Measurements from ENCODE around the gene SLC2A3. TPM values are rescaled to one million over a fixed set of nuclear protein-coding genes. Genes with fewer than 3 reads are reported as not detected.
"Not testable (repeated sequence)": the region's sequence is repeated elsewhere in the genome, so short reads cannot be mapped to it uniquely, and the experiment has no call there.

SLC2A3 gene
- total and polyA plus RNA-seq, 4 experiments from 2014 or later = 100 to 275 (median 157) TPM

- intact Hi-C loops (cut with micrococcal nuclease) = no loop called here
- Mint-ChIP-seq H3K36me3 (no peaks in the 10 kb centered on the region), H3K27me3 (no peaks in the 10 kb centered on the region), H3K27ac (peak overlapping the region; percentile 13 to 91 (median 71)), H3K9me3 (peaks cover 0 to 1% (median 0%) of the 10 kb centered on the region in 8 donors), H3K4me3 (peak overlapping the region in 1 of 8 donors; percentile 38), H3K4me1 (peaks cover 7 to 13% (median 8%) of the 10 kb centered on the region in 4 donors)
- POLR2A ChIA-PET (ENCODE audit: partially characterized antibody) = interaction anchor here (1.1 to 8.2 kb wide), 4 partner anchors 23 to 52 kb away, joined by 3 to 394 read pairs (median 82); no protein-coding TSS in a partner anchor
- CTCF ChIA-PET (ENCODE audit: partially characterized antibody) = interaction anchor here (0.9 to 14.7 kb wide), 8 partner anchors 9 to 140 kb away, joined by 3 to 396 read pairs (median 9); no protein-coding TSS in a partner anchor
- Histone ChIP-seq H3K4me1 (ENCODE audit: insufficient read depth, low read length) (peaks cover 27% of the 10 kb centered on the region), H3K9me3 (ENCODE audit: control insufficient read depth in 1 of 2, low read length in 2 of 2) (no peaks in the 10 kb centered on the region), H3K4me3 (ENCODE audit: low read length in 2 of 2) (no peak overlapping the region), H3K27ac (ENCODE audit: low read depth, low read length) (no peak overlapping the region), H3K36me3 (ENCODE audit: insufficient read depth, low read length) (peaks cover 10% of the 10 kb centered on the region), H3K27me3 (ENCODE audit: insufficient read depth, low read length) (no peaks in the 10 kb centered on the region)
- DNase-seq = peak in 1 of 5 donors; percentile 24
Observed at GRCh38 chr12:7937833-7938506, 2.0 kb upstream of the SLC2A3 start.

GRCh38 chr12:7934889-7935492 is 996 bp downstream of the SLC2A3 start:
- no peaks in the 10 kb centered on the region for H3K27me3 ChIP-seq (ENCODE audit: insufficient read depth, low read length)
- DNase-seq = peak in 2 of 5 donors; percentile 8 to 33
- H3K27ac ChIP-seq (ENCODE audit: low read depth, low read length) = peak overlapping the region; percentile 90
- peaks cover 18 to 27% (median 21%) of the 10 kb centered on the region in 4 donors for H3K4me1 Mint-ChIP-seq
- H3K4me3 ChIP-seq (ENCODE audit: low read length in 2 of 2) = peak overlapping the region; percentile 84 to 87
- CTCF ChIA-PET (ENCODE audit: partially characterized antibody) = interaction anchor here (0.7 to 14.7 kb wide), 11 partner anchors 12 to 153 kb away, joined by 3 to 396 read pairs (median 11); no protein-coding TSS in a partner anchor
- no peak overlapping the region for H3K4me3 Mint-ChIP-seq
- H3K36me3 ChIP-seq (ENCODE audit: insufficient read depth, low read length) = peaks cover 40% of the 10 kb centered on the region
- H3K9me3 ChIP-seq (ENCODE audit: control insufficient read depth in 1 of 2, low read length in 2 of 2) = no peaks in the 10 kb centered on the region
- H3K4me1 ChIP-seq (ENCODE audit: insufficient read depth, low read length) = peaks cover 53% of the 10 kb centered on the region
- intact Hi-C loops (cut with micrococcal nuclease) = no loop called here
- no peaks in the 10 kb centered on the region for H3K27me3 Mint-ChIP-seq
- POLR2A ChIA-PET (ENCODE audit: partially characterized antibody) = interaction anchor here (0.9 to 8.2 kb wide), 18 partner anchors 7 to 144 kb away, joined by 3 to 394 read pairs (median 12); partner anchors contain the start of genes C3AR1 and FOXJ2
- no peak overlapping the region for H3K27ac Mint-ChIP-seq
- H3K36me3 Mint-ChIP-seq = peaks cover 16 to 17% of the 10 kb centered on the region in 2 donors
- H3K9me3 Mint-ChIP-seq = peaks cover 0 to 1% (median 0%) of the 10 kb centered on the region in 8 donors

GRCh38 chr12:7934091-7934888 is 1.7 kb downstream of the SLC2A3 start:
- Histone ChIP-seq H3K36me3 (ENCODE audit: insufficient read depth, low read length) (peaks cover 44% of the 10 kb centered on the region), H3K27me3 (ENCODE audit: insufficient read depth, low read length) (no peaks in the 10 kb centered on the region), H3K27ac (ENCODE audit: low read depth, low read length) (peak overlapping the region; percentile 90), H3K4me3 (ENCODE audit: low read length in 2 of 2) (peak overlapping the region; percentile 84 to 87), H3K4me1 (ENCODE audit: insufficient read depth, low read length) (peaks cover 60% of the 10 kb centered on the region), H3K9me3 (ENCODE audit: control insufficient read depth in 1 of 2, low read length in 2 of 2) (no peaks in the 10 kb centered on the region)
- Mint-ChIP-seq H3K36me3 (peaks cover 20 to 22% of the 10 kb centered on the region in 2 donors), H3K9me3 (peaks cover 0 to 1% (median 0%) of the 10 kb centered on the region in 8 donors), H3K27me3 (no peaks in the 10 kb centered on the region), H3K4me3 (no peak overlapping the region), H3K4me1 (peaks cover 17 to 29% (median 23%) of the 10 kb centered on the region in 4 donors), H3K27ac (no peak overlapping the region)
- intact Hi-C loops (cut with micrococcal nuclease) = no loop called here
- CTCF ChIA-PET (ENCODE audit: partially characterized antibody) = interaction anchor here (0.7 to 14.7 kb wide), 19 partner anchors 11 to 144 kb away, joined by 3 to 396 read pairs (median 8); partner anchors contain the start of gene C3AR1
- peak in 2 of 5 donors; percentile 26 to 33 for DNase-seq
- POLR2A ChIA-PET (ENCODE audit: partially characterized antibody) = interaction anchor here (0.8 to 8.2 kb wide), 16 partner anchors 11 to 148 kb away, joined by 3 to 394 read pairs (median 14); partner anchors contain the start of genes C3AR1, FOXJ2 and NECAP1

- Mint-ChIP-seq H3K36me3 (peaks cover 29 to 32% of the 10 kb centered on the region in 2 donors), H3K27me3 (no peaks in the 10 kb centered on the region), H3K27ac (no peak overlapping the region), H3K9me3 (peaks cover 0 to 1% (median 0%) of the 10 kb centered on the region in 8 donors), H3K4me3 (no peak overlapping the region), H3K4me1 (peaks cover 22 to 39% (median 30%) of the 10 kb centered on the region in 4 donors)
- Histone ChIP-seq H3K9me3 (ENCODE audit: control insufficient read depth in 1 of 2, low read length in 2 of 2) (no peaks in the 10 kb centered on the region), H3K4me1 (ENCODE audit: insufficient read depth, low read length) (peaks cover 68% of the 10 kb centered on the region), H3K27ac (ENCODE audit: low read depth, low read length) (peak overlapping the region; percentile 90), H3K4me3 (ENCODE audit: low read length in 2 of 2) (peak overlapping the region; percentile 84 to 87), H3K36me3 (ENCODE audit: insufficient read depth, low read length) (peaks cover 54% of the 10 kb centered on the region), H3K27me3 (ENCODE audit: insufficient read depth, low read length) (no peaks in the 10 kb centered on the region)
- peak; percentile 82 to 87 (median 86) for DNase-seq
- intact Hi-C loops (cut with micrococcal nuclease) = loop anchor here (1.0 kb wide), 4 partner anchors 57 to 145 kb away; no protein-coding TSS in a partner anchor
- ChIA-PET CTCF (ENCODE audit: partially characterized antibody) (interaction anchor here (0.6 to 14.7 kb wide), 28 partner anchors 10 to 145 kb away, joined by 3 to 396 read pairs (median 6); partner anchors contain the start of genes C3AR1 and FOXJ2), POLR2A (ENCODE audit: partially characterized antibody) (interaction anchor here (0.8 to 8.2 kb wide), 20 partner anchors 10 to 293 kb away, joined by 3 to 394 read pairs (median 8); partner anchors contain the start of genes C3AR1, FOXJ2 and NECAP1)
Observed at GRCh38 chr12:7933255-7933726, 2.7 kb downstream of the SLC2A3 start.

- ChIA-PET CTCF (ENCODE audit: partially characterized antibody) (interaction anchor here (1.0 to 14.7 kb wide), 25 partner anchors 9 to 150 kb away, joined by 3 to 396 read pairs (median 6); partner anchors contain the start of genes C3AR1, FOXJ2 and NECAP1), POLR2A (ENCODE audit: partially characterized antibody) (interaction anchor here (1.0 to 8.2 kb wide), 20 partner anchors 9 to 292 kb away, joined by 3 to 394 read pairs (median 8); partner anchors contain the start of genes C3AR1, FOXJ2 and NECAP1)
- Histone ChIP-seq H3K4me1 (ENCODE audit: insufficient read depth, low read length) (peaks cover 68% of the 10 kb centered on the region), H3K36me3 (ENCODE audit: insufficient read depth, low read length) (peaks cover 60% of the 10 kb centered on the region), H3K4me3 (ENCODE audit: low read length in 2 of 2) (peak overlapping the region in 1 of 2 donors; percentile 84), H3K27ac (ENCODE audit: low read depth, low read length) (peak overlapping the region; percentile 90)
- not testable (repeated sequence) for DNase-seq; H3K27me3 ChIP-seq (ENCODE audit: insufficient read depth, low read length); H3K4me3 Mint-ChIP-seq; H3K27me3 Mint-ChIP-seq; H3K9me3 Mint-ChIP-seq; H3K9me3 ChIP-seq (ENCODE audit: control insufficient read depth in 1 of 2, low read length in 2 of 2)
- peak overlapping the region in 2 of 7 donors; percentile 43 to 83 for H3K27ac Mint-ChIP-seq
- intact Hi-C loops (cut with micrococcal nuclease) = loop anchor here (1.0 kb wide), 4 partner anchors 58 to 146 kb away; no protein-coding TSS in a partner anchor
- peaks cover 17 to 37% (median 28%) of the 10 kb centered on the region in 4 donors for H3K4me1 Mint-ChIP-seq
- H3K36me3 Mint-ChIP-seq = peaks cover 31 to 36% of the 10 kb centered on the region in 2 donors
Observed at GRCh38 chr12:7932599-7933240, 3.3 kb downstream of the SLC2A3 start.

Measured in CD4-positive, alpha-beta memory T cell (primary cell).